ENCODE data around the gene PRRC2B. TPM values are rescaled to one million over a fixed set of nuclear protein-coding genes. Genes with fewer than 3 reads are reported as not detected.
A peak's percentile ranks its signal among the peaks of the same experiment; 100 is the strongest.

Gene PRRC2B
- total and polyA plus RNA-seq, 2 experiments from 2014 or later = 45.0 to 193 TPM

DNA sequence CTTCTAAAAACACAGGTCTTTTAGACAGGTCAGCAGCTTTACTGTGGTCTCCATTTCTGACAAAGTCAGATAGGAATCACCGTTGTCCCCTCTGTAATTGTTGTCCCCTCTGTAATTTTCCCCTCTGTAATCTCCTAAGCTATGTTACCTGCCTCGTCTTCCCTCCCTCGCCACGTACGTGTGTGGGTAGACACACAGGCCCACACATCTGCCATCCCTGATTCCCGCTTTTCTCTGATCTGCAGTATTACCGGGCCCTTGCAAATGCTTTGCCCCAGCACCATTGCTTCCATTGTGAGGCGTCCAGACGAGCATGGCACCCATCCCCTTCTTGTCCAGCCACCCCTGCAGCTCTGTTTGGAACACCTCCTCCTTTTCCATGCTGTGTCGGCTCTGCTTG, 63.9 kb downstream of the PRRC2B start (continued):
- TF ChIP-seq CTCF (conservative IDR thresholded peaks at IDR 0.05; ENCODE audit: low read depth in 2 of 2) = no peak
- no peak for TF ChIP-seq CREB1 (CRISPR knock-in tag; IDR thresholded peaks at IDR 0.05; ENCODE audit: low read depth)

- no peak overlapping the region for H3K27ac Mint-ChIP-seq
- no peak overlapping the region for H3K4me2 ChIP-seq
- no peaks in the 10 kb centered on the region for H3K4me1 ChIP-seq (ENCODE audit: insufficient read depth)
- H3K4me1 Mint-ChIP-seq = no peaks in the 10 kb centered on the region
- peaks cover 59% of the 10 kb centered on the region for H3F3A ChIP-seq (replicated peaks; ENCODE audit: low read depth)
- TF ChIP-seq NANOG (IDR thresholded peaks at IDR 0.05; ENCODE audit: borderline replicate concordance) = no peak
- no peak for TF ChIP-seq EZH2phosphoT487 (IDR thresholded peaks at IDR 0.05; ENCODE audit: unreplicated experiment)
- TF ChIP-seq, protein P1, sequence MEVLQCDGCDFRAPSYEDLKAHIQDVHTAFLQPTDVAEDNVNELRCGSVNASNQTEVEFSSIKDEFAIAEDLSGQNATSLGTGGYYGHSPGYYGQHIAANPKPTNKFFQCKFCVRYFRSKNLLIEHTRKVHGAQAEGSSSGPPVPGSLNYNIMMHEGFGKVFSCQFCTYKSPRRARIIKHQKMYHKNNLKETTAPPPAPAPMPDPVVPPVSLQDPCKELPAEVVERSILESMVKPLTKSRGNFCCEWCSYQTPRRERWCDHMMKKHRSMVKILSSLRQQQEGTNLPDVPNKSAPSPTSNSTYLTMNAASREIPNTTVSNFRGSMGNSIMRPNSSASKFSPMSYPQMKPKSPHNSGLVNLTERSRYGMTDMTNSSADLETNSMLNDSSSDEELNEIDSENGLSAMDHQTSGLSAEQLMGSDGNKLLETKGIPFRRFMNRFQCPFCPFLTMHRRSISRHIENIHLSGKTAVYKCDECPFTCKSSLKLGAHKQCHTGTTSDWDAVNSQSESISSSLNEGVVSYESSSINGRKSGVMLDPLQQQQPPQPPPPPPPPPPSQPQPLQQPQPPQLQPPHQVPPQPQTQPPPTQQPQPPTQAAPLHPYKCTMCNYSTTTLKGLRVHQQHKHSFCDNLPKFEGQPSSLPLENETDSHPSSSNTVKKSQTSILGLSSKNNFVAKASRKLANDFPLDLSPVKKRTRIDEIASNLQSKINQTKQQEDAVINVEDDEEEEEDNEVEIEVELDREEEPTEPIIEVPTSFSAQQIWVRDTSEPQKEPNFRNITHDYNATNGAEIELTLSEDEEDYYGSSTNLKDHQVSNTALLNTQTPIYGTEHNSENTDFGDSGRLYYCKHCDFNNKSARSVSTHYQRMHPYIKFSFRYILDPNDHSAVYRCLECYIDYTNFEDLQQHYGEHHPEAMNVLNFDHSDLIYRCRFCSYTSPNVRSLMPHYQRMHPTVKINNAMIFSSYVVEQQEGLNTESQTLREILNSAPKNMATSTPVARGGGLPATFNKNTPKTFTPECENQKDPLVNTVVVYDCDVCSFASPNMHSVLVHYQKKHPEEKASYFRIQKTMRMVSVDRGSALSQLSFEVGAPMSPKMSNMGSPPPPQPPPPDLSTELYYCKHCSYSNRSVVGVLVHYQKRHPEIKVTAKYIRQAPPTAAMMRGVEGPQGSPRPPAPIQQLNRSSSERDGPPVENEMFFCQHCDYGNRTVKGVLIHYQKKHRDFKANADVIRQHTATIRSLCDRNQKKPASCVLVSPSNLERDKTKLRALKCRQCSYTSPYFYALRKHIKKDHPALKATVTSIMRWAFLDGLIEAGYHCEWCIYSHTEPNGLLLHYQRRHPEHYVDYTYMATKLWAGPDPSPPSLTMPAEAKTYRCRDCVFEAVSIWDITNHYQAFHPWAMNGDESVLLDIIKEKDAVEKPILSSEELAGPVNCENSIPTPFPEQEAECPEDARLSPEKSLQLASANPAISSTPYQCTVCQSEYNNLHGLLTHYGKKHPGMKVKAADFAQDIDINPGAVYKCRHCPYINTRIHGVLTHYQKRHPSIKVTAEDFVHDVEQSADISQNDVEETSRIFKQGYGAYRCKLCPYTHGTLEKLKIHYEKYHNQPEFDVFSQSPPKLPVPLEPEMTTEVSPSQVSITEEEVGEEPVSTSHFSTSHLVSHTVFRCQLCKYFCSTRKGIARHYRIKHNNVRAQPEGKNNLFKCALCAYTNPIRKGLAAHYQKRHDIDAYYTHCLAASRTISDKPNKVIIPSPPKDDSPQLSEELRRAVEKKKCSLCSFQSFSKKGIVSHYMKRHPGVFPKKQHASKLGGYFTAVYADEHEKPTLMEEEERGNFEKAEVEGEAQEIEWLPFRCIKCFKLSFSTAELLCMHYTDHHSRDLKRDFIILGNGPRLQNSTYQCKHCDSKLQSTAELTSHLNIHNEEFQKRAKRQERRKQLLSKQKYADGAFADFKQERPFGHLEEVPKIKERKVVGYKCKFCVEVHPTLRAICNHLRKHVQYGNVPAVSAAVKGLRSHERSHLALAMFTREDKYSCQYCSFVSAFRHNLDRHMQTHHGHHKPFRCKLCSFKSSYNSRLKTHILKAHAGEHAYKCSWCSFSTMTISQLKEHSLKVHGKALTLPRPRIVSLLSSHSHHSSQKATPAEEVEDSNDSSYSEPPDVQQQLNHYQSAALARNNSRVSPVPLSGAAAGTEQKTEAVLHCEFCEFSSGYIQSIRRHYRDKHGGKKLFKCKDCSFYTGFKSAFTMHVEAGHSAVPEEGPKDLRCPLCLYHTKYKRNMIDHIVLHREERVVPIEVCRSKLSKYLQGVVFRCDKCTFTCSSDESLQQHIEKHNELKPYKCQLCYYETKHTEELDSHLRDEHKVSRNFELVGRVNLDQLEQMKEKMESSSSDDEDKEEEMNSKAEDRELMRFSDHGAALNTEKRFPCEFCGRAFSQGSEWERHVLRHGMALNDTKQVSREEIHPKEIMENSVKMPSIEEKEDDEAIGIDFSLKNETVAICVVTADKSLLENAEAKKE (CRISPR knock-in tag; IDR thresholded peaks at IDR 0.05) = no peak
- TF ChIP-seq ZNF114 (CRISPR knock-in tag; IDR thresholded peaks at IDR 0.05) = no peak
- no peak for TF ChIP-seq CTCF (conservative IDR thresholded peaks at IDR 0.05; ENCODE audit: low read depth in 2 of 2)
- no peak for TF ChIP-seq ZNF331 (CRISPR knock-in tag; IDR thresholded peaks at IDR 0.05; ENCODE audit: low read depth)
- no peak overlapping the region for H3K4me3 Mint-ChIP-seq
- peaks cover 7% of the 10 kb centered on the region for H3K27me3 Mint-ChIP-seq (ENCODE audit: insufficient read depth, low read depth, poor library complexity)
- H3K27ac ChIP-seq (ENCODE audit: low read depth) = peak overlapping the region; percentile 80
- no peaks in the 10 kb centered on the region; the same call in 2 of the 3 replicates for H3K9me3 Mint-ChIP-seq
- H3K79me2 ChIP-seq (replicated peaks; ENCODE audit: insufficient read depth) = peaks cover 71% of the 10 kb centered on the region
- no peak overlapping the region for H3K4me3 ChIP-seq
- H4K20me1 ChIP-seq (replicated peaks; ENCODE audit: insufficient read depth) = peaks cover 48% of the 10 kb centered on the region
- peaks cover 95% of the 10 kb centered on the region for H3K36me3 Mint-ChIP-seq (ENCODE audit: low read depth)
- H3K36me3 ChIP-seq (ENCODE audit: insufficient read depth) = peaks cover 85% of the 10 kb centered on the region
- H2AFZ ChIP-seq = no peak overlapping the region
- ATAC-seq (no peak), DNase-seq (ENCODE audit: low spot score) (no peak)
- H3K27me3 ChIP-seq (ENCODE audit: insufficient read depth) = no peaks in the 10 kb centered on the region
- H3K9me2 ChIP-seq (ENCODE audit: insufficient read depth) = no peaks in the 10 kb centered on the region
These were observed 65.2 kb downstream of the PRRC2B start for GRCh38 chr9:131459056-131459455.
